ENCODE measurements around the gene GRM8.

DNA sequence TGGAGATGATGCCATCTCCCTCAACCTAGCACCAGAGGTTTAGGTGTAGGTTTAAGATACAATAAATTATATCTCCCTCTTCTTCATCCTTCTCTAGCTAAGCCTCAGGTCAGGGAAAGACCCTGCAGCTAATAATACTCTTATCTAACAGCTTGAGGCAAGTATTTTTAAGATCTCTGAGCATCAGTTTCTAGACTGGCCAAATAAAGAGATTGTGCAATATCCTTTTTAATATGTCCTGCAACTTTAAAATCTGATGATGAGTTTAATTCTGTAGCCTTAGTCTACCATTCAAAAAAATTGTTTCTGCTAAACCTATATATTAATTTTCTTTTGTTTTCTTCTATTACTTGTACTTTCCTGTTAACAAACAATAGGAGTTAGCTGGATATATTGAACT, 850.8 kb downstream of the GRM8 start:
- no peak for TF ChIP-seq ATF3 (IDR thresholded peaks at IDR 0.05)
- TF ChIP-seq, protein P1, sequence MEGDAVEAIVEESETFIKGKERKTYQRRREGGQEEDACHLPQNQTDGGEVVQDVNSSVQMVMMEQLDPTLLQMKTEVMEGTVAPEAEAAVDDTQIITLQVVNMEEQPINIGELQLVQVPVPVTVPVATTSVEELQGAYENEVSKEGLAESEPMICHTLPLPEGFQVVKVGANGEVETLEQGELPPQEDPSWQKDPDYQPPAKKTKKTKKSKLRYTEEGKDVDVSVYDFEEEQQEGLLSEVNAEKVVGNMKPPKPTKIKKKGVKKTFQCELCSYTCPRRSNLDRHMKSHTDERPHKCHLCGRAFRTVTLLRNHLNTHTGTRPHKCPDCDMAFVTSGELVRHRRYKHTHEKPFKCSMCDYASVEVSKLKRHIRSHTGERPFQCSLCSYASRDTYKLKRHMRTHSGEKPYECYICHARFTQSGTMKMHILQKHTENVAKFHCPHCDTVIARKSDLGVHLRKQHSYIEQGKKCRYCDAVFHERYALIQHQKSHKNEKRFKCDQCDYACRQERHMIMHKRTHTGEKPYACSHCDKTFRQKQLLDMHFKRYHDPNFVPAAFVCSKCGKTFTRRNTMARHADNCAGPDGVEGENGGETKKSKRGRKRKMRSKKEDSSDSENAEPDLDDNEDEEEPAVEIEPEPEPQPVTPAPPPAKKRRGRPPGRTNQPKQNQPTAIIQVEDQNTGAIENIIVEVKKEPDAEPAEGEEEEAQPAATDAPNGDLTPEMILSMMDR (IDR thresholded peaks at IDR 0.05; ENCODE audit: low read depth, low read length, missing input control), result no peak
- no peak for TF ChIP-seq YY1 (IDR thresholded peaks at IDR 0.05)
- no peak for TF ChIP-seq HNF4A (conservative IDR thresholded peaks at IDR 0.05)
- no peak for TF ChIP-seq TAF1 (conservative IDR thresholded peaks at IDR 0.05)
- TF ChIP-seq, protein P2, sequence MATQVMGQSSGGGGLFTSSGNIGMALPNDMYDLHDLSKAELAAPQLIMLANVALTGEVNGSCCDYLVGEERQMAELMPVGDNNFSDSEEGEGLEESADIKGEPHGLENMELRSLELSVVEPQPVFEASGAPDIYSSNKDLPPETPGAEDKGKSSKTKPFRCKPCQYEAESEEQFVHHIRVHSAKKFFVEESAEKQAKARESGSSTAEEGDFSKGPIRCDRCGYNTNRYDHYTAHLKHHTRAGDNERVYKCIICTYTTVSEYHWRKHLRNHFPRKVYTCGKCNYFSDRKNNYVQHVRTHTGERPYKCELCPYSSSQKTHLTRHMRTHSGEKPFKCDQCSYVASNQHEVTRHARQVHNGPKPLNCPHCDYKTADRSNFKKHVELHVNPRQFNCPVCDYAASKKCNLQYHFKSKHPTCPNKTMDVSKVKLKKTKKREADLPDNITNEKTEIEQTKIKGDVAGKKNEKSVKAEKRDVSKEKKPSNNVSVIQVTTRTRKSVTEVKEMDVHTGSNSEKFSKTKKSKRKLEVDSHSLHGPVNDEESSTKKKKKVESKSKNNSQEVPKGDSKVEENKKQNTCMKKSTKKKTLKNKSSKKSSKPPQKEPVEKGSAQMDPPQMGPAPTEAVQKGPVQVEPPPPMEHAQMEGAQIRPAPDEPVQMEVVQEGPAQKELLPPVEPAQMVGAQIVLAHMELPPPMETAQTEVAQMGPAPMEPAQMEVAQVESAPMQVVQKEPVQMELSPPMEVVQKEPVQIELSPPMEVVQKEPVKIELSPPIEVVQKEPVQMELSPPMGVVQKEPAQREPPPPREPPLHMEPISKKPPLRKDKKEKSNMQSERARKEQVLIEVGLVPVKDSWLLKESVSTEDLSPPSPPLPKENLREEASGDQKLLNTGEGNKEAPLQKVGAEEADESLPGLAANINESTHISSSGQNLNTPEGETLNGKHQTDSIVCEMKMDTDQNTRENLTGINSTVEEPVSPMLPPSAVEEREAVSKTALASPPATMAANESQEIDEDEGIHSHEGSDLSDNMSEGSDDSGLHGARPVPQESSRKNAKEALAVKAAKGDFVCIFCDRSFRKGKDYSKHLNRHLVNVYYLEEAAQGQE (IDR thresholded peaks at IDR 0.05), result no peak
- TF ChIP-seq, protein P3, sequence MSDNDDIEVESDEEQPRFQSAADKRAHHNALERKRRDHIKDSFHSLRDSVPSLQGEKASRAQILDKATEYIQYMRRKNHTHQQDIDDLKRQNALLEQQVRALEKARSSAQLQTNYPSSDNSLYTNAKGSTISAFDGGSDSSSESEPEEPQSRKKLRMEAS (IDR thresholded peaks at IDR 0.05), result no peak
- no peak for TF ChIP-seq RAD21 (IDR thresholded peaks at IDR 0.05)
- no peak for TF ChIP-seq GABPA (IDR thresholded peaks at IDR 0.05 in 1 of 2, conservative IDR thresholded peaks at IDR 0.05 in 1 of 2)
- TF ChIP-seq JUND (IDR thresholded peaks at IDR 0.05), result no peak
